ENCODE data around the gene KCNH1.

Gene KCNH1

GRCh38 chr1:211132721-211133392 lies 1.1 kb downstream of the KCNH1 start:
- H3K4me3 ChIP-seq (ENCODE audit: low read depth, low read length) = no peak overlapping the region
- TF ChIP-seq CTCF (IDR thresholded peaks at IDR 0.05; ENCODE audit: control insufficient read depth, extremely low read depth, insufficient read depth) = no peak
- DNase-seq (ENCODE audit: low read depth) = no peak

GRCh38 chr1:211129776-211130175 lies 4.2 kb downstream of the KCNH1 start:
- no peak for DNase-seq (ENCODE audit: low read depth)
- H3K4me3 ChIP-seq (ENCODE audit: low read depth, low read length) = no peak overlapping the region
- no peak for TF ChIP-seq CTCF (IDR thresholded peaks at IDR 0.05; ENCODE audit: control insufficient read depth, extremely low read depth, insufficient read depth)

- DNase-seq (ENCODE audit: low read depth) = no peak
- no peak overlapping the region for H3K4me3 ChIP-seq (ENCODE audit: low read depth, low read length)
- TF ChIP-seq CTCF (IDR thresholded peaks at IDR 0.05; ENCODE audit: control insufficient read depth, extremely low read depth, insufficient read depth) = no peak
Measured at GRCh38 chr1:211127166-211127565, 6.8 kb downstream of the KCNH1 start.

GRCh38 chr1:211126622-211127021 lies 7.3 kb downstream of the KCNH1 start:
- no peak for DNase-seq (ENCODE audit: low read depth)
- no peak for TF ChIP-seq CTCF (IDR thresholded peaks at IDR 0.05; ENCODE audit: control insufficient read depth, extremely low read depth, insufficient read depth)
- H3K4me3 ChIP-seq (ENCODE audit: low read depth, low read length) = no peak overlapping the region

GRCh38 chr1:211118407-211119102 lies 15.4 kb downstream of the KCNH1 start:
- H3K4me3 ChIP-seq (ENCODE audit: low read depth, low read length) = no peak overlapping the region
- no peak for TF ChIP-seq CTCF (IDR thresholded peaks at IDR 0.05; ENCODE audit: control insufficient read depth, extremely low read depth, insufficient read depth)
- DNase-seq (ENCODE audit: low read depth) = no peak

- DNase-seq (ENCODE audit: low read depth) = no peak
- no peak for TF ChIP-seq CTCF (IDR thresholded peaks at IDR 0.05; ENCODE audit: control insufficient read depth, extremely low read depth, insufficient read depth)
- no peak overlapping the region for H3K4me3 ChIP-seq (ENCODE audit: low read depth, low read length)
Measured at GRCh38 chr1:211114446-211114845, 19.5 kb downstream of the KCNH1 start.

All from LNCaP clone FGC (cell line).